NCI-H748 treated with DMSO at 0.1 percent for 48 hours (cell line): ENCODE measurements around the gene PARP12.

Experiments
- DNase-seq: peaks from one replicate; lab custom pipeline; 2025; lab: John Stamatoyannopoulos, UW

Gene PARP12

DNA sequence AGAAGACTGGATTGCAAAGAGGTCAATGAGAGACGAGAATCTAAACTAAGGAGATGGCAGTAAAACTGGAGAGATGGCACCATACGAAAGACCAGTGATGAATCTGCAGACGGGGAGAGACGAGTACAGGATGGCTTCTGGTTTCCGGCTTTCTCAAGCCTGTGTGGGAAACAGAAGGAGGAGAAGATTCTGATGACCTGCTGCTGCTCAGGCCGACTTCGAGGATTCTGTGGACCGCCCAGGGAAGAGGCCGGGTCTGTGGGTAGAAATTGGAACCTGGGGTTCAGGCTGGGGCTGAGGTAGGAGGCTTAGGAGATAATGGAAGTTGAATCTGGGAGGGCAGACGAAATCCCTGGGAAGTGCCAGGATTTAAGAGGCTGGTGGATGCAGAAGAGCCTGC lies 48.6 kb downstream of the PARP12 start:
- DNase-seq: no peak

DNA sequence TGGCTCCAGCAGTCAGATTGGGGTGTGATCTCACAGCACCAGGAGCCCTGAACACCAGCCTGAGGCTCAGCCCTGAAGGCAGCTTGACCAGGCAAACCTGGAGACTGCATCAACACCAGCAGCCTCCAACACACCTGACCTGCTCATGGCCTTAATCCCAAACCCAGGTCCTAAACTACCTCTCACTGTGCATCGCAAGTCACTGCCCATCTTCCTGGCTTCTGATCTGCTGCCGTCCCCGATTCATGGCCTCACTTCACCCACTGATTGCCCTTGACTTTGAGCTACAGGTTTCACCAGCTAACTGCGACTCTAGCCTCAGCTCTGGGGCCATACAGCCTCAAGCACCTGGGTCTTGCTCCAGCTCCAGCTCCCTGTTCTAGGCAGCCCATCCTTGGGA lies 49.1 kb downstream of the PARP12 start:
- DNase-seq: no peak

GRCh38 chr7:140010194-140010895 lies 52.4 kb downstream of the PARP12 start:
- no peak for DNase-seq

GRCh38 chr7:140009735-140010134 lies 53.0 kb downstream of the PARP12 start:
- no peak for DNase-seq

DNA sequence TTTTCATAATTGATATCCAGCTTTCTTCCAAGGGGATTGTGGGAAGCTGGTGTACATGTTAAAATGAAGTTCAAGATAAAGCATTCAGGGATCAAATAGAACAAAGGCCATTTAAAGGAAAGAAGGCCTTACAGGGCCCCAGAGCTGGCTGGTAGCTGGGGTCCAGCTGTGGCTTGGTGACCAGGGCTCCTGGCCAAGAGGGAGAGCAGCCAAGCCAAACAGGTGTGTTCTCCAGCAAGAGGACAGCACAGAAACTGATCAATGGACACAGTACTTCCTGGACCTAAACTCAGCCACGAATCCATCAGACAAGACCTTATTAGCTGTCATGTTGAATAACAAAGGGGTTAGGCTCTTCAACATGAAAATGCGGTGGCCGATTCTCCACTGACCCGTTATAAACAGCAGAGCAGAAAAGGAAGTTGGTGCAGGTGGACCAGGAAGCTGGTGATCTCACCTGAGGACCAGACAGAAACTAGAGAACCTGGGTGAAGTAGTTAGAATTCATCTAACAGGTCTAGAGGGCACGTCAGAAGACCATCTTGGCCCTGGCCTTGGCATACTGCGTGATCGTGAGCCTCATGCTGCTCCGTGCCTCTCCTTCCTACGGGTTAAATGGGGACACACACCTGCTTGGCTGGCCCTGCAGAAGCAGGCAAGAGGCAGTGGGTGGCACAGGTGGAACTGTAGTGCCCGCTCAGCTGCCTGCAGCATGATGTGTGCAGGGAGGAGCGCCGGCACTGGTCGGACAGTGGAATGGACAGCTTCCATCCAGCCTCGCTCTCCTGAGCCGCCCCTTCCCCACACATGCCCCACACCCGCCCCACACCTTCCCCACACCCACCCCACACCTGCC lies 53.8 kb downstream of the PARP12 start:
- no peak for DNase-seq

- no peak for DNase-seq
Observed at GRCh38 chr7:140007051-140007690, 55.6 kb downstream of the PARP12 start.

- no peak for DNase-seq
Observed at GRCh38 chr7:140006600-140006999, 56.2 kb downstream of the PARP12 start.

DNA sequence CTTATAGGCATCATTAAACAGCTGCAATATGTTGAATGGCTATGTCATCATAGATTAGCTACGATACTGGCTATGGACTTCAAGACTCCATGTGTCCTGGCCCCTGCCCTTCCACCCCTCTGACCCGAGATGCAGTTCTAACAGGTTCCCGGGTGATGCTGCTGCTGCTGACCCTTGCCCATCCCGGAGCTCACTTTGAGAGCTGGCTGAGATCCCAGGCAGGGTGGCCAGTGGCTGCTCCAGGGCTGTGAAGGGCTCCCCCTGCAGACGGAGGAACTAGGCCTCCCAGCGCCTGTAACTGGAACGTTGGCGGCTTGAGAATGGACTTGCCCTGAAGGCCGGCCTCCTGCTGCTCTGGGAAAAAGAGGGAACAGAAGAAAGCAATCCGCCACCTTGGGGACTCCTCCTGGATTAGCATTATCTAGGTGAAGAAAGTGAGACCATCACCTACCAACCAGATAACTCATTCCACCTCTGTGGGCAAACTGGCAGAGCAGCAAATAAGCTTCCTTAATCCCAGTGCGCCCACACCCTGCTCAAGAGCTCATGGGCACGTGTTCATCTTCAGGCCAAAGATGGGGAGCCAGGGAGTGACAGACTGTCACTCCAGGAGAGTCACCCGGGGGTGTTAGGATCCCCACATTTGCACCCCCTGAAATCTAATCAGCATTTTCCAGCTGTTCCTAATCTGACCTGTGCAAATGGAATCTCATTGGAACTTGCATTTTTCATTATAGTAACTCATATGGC lies 56.8 kb downstream of the PARP12 start:
- no peak for DNase-seq

DNA sequence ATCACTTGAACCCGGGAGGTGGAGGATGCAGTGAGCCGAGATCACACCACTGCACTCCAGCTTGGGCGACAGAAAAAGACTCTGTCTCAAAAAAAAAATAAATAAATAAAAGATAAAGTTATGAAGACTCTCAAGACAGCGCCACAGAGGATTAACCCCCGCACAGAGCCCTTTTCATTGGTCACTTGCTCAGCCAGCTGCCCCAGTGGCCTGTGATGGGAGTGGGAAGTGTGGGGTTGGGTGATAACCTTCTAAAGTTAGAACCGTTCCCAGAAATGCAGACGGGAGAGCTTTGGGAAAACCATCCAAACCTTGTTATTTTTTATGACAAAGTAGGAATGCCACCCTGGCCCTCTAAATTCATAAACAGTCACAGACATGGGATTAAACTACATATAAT lies 57.4 kb downstream of the PARP12 start:
- DNase-seq: no peak

DNA sequence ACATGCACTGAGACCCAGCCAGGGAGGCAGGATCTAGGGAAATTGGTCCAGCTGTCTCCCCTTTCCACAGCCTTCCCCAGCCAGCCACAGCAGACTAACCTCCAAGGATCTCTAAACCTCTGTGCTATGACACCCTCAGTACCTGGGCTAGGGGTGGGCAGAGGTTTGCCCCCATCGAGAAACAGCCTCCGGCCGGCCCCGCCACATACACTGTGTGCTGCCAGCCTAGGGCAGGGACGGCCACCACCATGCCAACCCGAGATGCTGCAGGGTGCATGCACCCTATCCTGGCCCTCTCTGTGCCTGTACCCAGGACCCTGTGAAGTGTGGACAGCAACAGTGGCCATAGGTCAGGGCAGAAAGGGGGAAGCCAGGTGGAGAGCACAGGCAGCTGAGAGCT lies 58.1 kb downstream of the PARP12 start:
- no peak for DNase-seq

GRCh38 chr7:140003913-140004382 lies 58.8 kb downstream of the PARP12 start:
- no peak for DNase-seq

DNA sequence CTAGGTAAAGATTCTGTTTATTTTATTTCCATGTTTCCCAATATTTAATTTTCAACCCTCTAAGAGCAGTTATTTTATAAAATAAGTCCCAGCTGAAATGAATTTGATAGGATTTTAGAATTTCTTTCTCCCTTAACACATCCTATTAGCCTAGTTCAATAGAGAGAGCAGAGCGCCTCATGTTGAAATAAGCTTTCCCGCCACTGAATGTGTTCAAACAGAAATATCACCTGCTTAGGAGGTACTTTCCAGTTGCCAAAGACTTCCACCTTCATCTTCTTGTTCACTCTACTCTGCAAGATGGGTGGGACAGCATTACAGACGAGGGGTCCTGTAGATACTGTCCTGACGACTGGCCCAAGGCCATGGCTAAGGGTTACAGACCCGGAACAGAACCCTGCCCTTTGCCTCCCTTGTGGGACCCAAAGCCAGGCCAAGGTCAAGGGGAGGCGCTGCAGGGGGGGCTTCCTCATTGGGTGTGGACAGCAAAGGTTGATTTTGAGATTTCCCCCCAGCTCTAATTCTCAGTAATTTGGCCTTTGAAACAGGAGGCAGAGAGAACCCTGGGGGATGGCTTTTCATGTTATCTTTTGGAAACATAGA lies 62.0 kb downstream of the PARP12 start:
- DNase-seq: no peak

GRCh38 chr7:139999516-139999915 lies 63.2 kb downstream of the PARP12 start:
- DNase-seq: no peak

- DNase-seq: no peak
Observed at GRCh38 chr7:139998572-139998971, 64.2 kb downstream of the PARP12 start.

DNA sequence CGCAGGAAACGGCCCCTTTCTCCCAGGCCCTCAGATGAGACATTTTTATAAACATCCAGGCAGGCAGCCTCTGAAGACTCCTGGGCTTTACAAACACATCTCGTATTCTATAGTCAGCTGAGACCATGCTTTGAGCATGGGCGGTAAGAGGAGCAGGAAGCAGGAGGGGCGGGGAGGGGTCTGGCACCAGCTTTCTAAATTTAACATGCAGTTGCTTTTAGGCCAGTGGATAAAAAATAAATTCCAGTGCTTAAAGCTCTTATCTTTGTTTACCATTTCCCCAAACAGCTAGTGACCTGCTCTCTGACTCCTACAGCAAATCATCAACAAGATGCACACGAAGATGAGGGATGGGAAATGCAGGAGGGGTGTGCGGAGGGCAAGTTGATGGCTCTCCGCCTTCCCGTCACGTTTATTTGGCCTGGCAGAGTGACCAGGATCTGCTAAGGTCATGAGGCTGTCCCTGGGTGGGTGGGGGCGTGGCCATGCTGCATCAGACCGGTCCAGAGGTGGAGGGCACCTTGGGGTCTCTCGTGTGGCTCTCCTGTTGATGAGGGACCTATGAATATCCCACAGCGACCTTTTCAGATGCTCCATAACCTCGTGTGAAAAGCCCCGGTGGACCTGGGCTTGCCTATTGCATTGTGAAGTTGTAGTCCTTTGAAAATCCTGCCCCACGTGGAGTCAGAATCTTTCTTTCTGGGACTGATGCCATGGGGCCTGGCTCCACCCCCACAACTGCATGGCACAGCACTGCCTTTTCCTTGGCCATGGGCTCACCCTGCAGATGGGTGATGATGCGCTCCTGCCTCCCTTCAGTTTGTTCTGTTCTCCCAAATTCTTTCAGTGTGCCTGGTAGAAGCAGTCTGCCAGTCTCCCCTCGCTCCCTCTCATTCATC lies 67.5 kb downstream of the PARP12 start:
- no peak for DNase-seq

GRCh38 chr7:139994356-139994755 lies 68.4 kb downstream of the PARP12 start:
- no peak for DNase-seq

GRCh38 chr7:139993592-139993991 lies 69.2 kb downstream of the PARP12 start:
- DNase-seq: no peak

DNA sequence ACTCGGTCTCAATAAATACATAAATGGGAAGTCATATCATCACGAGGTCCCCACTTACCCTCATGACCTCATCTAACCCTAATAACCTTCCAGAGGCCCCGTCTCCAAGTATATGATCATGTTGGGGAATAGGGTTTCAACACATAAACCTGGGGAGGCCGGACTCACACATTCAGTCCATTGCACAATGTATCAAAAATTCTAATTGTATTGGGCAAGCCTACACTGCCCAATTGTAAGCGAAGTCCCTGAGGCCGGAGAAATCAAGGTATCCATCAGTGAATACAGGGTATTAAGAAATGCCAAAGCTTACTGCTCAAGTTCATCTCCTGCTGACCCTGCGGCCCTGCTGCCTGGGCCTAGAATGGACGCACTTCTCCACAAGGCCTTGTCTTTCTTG lies 69.6 kb downstream of the PARP12 start:
- DNase-seq: no peak

GRCh38 chr7:139992353-139993044 lies 70.3 kb downstream of the PARP12 start:
- no peak for DNase-seq

- DNase-seq: no peak
Observed at GRCh38 chr7:139991911-139992310, 70.8 kb downstream of the PARP12 start.
